ENCODE results near the gene CADM1.

DNA sequence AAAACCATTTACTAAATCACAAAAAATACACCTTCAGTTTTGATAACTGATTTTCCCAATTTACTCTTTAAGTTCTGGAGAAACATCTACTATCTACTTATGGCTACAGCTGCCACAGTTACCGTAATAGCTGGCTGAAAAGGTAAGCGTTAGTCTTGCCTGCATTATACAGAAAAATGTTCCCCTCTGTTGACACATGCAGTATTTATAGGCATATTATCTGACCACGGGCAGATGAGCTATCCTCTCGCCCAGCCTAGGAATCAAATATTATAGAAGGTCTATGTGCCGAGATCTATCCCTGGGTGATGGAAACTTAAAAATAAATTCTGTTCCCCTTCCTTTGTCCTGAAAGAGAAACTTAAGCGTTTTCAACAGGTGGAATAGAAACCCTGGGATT is 283.8 kb downstream of the CADM1 start:
- TF ChIP-seq CTCF (IDR thresholded peaks at IDR 0.05 in 4 of 5, conservative IDR thresholded peaks at IDR 0.05 in 1 of 5) = no peak
- no peak for TF ChIP-seq POLR2A (IDR thresholded peaks at IDR 0.05)

Measured in gastrocnemius medialis (tissue), 4 donors.